Naive thymus-derived CD8-positive, alpha-beta T cell (primary cell): ENCODE measurements around the gene EMILIN1. TPM values are rescaled to one million over a fixed set of nuclear protein-coding genes. Genes with fewer than 3 reads are reported as not detected.
"Not testable (repeated sequence)": the region's sequence is repeated elsewhere in the genome, so short reads cannot be mapped to it uniquely, and the experiment has no call there.

ENCODE experiments used
- ATAC-seq, 2 donors: fragments of 150-1000 bp; cut with Tn5 transposase in 1 of 2; sonication (Bioruptor Pico), chemical (Tn5 transposase) in 1 of 2; 1 replicate in 1 of 2; 2 replicates in 1 of 2; pipeline ENCODE4 v1.10.0; 2021; ENCODE audit warnings: mild to moderate bottlenecking in 2 of 2, moderate library complexity in 2 of 2
- POLR2A ChIA-PET: fragments of 350-600 bp; sonication (Branson Sonifier 250); formaldehyde crosslinking; loops from one replicate; lab custom pipeline; 2021; ENCODE audit warnings: antibody characterized with exemption; lab: Charles Lee
- DNase-seq, 10 donors: peaks; one replicate each; pipeline versions ENCODE4 v3.0.0 to v3.0.0-alpha.2; 2020 to 2022
- H3K27ac Mint-ChIP-seq, 10 donors: one replicate each; pipeline ENCODE4 v1.8.0; 2020 to 2022; ENCODE audit warnings: mild to moderate bottlenecking in 10 of 10, mixed read lengths in 10 of 10, moderate library complexity in 4 of 10, inconsistent platforms in 1 of 10
- H3K27me3 Mint-ChIP-seq, 5 donors: one replicate each; pipeline ENCODE4 v1.8.0; 2021 to 2022; ENCODE audit warnings: mixed read lengths in 5 of 5
- H3K36me3 Mint-ChIP-seq, 3 donors: one replicate each; pipeline ENCODE4 v1.8.0; 2020 to 2022; ENCODE audit warnings: mixed read lengths in 3 of 3, mild to moderate bottlenecking in 2 of 3, inconsistent platforms in 1 of 3
- H3K4me1 Mint-ChIP-seq, 4 donors: one replicate each; pipeline ENCODE4 v1.8.0; 2021 to 2022; ENCODE audit warnings: mixed read lengths in 4 of 4
- H3K4me3 Mint-ChIP-seq, 10 donors: one replicate each; pipeline ENCODE4 v1.8.0; 2020 to 2022; ENCODE audit warnings: mild to moderate bottlenecking in 10 of 10, mixed read lengths in 10 of 10, moderate library complexity in 6 of 10, inconsistent platforms in 1 of 10
- H3K9me3 Mint-ChIP-seq, 9 donors: one replicate each; pipeline ENCODE4 v1.8.0; 2020 to 2022; ENCODE audit warnings: mixed read lengths in 9 of 9, mild to moderate bottlenecking in 3 of 9, inconsistent platforms in 1 of 9, moderate library complexity in 1 of 9
- polyA plus RNA-seq, 3 donors: library from polyadenylated mRNA; unstranded; fragments of 300-500 nt; fragmentation: Illumina TruSeq; gene quantifications; one replicate each; pipeline ENCODE4 v1.2.3, GENCODE V29; 2021
- total RNA-seq, 8 experiments: library from RNA in 2 of 8; stranded (reverse) in 2 of 8; gene quantifications; one replicate each; pipeline ENCODE4 v1.2.3 and lab custom pipeline; 2021 to 2026

The EMILIN1 gene
- total and polyA plus RNA-seq, 5 experiments from 2014 or later: 0.41 to 1.1 (median 0.90) TPM

- ATAC-seq: no peak
- no peak overlapping the region for H3K27ac Mint-ChIP-seq
These were observed 18.9 kb downstream of the EMILIN1 start for GRCh38 chr2:27097341-27097740.

GRCh38 chr2:27099334-27099955, 21.0 kb downstream of the EMILIN1 start:
- ATAC-seq (no peak), DNase-seq (peak in 1 of 10 donors; percentile 50)
- POLR2A ChIA-PET: interaction anchor here (0.5 to 0.6 kb wide), 2 partner anchors 26 to 231 kb away, joined by 3 to 4 read pairs; no protein-coding TSS in a partner anchor
- no peaks in the 10 kb centered on the region for H3K36me3 Mint-ChIP-seq
- no peaks in the 10 kb centered on the region for H3K9me3 Mint-ChIP-seq
- peaks cover 0 to 5% (median 0%) of the 10 kb centered on the region in 5 donors for H3K27me3 Mint-ChIP-seq
- H3K27ac Mint-ChIP-seq: no peak overlapping the region
- no peak overlapping the region for H3K4me3 Mint-ChIP-seq
- peaks cover 3 to 17% (median 12%) of the 10 kb centered on the region in 4 donors for H3K4me1 Mint-ChIP-seq

More at GRCh38 chr2:27097341-27097740, 18.9 kb downstream of the EMILIN1 start:
- DNase-seq: peak in 1 of 10 donors; percentile 57
- POLR2A ChIA-PET: no interaction called here
- H3K9me3 Mint-ChIP-seq: no peaks in the 10 kb centered on the region
- no peaks in the 10 kb centered on the region for H3K36me3 Mint-ChIP-seq
- peaks cover 3 to 17% (median 12%) of the 10 kb centered on the region in 4 donors for H3K4me1 Mint-ChIP-seq
- peak overlapping the region in 1 of 10 donors; percentile 19 for H3K4me3 Mint-ChIP-seq
- no peaks in the 10 kb centered on the region for H3K27me3 Mint-ChIP-seq

- H3K4me1 Mint-ChIP-seq: peaks cover 4 to 17% (median 12%) of the 10 kb centered on the region in 4 donors
- H3K9me3 Mint-ChIP-seq: no peaks in the 10 kb centered on the region
- H3K4me3 Mint-ChIP-seq: no peak overlapping the region
- H3K27me3 Mint-ChIP-seq: peaks cover 0 to 7% (median 2%) of the 10 kb centered on the region in 5 donors
- H3K36me3 Mint-ChIP-seq: no peaks in the 10 kb centered on the region
- ATAC-seq: no peak
- POLR2A ChIA-PET: interaction anchor here (0.6 kb wide), 2 partner anchors 16 to 230 kb away, joined by 4 to 5 read pairs; no protein-coding TSS in a partner anchor
- no peak overlapping the region for H3K27ac Mint-ChIP-seq
- DNase-seq: peak in 1 of 10 donors; percentile 50
These were observed 21.6 kb downstream of the EMILIN1 start for GRCh38 chr2:27100036-27100435.

GRCh38 chr2:27102329-27102728, 23.9 kb downstream of the EMILIN1 start:
- H3K27ac Mint-ChIP-seq: peak overlapping the region in 1 of 10 donors; percentile 84
- ATAC-seq: no peak
- no peak overlapping the region for H3K4me3 Mint-ChIP-seq
- peaks cover 0 to 15% (median 6%) of the 10 kb centered on the region in 5 donors for H3K27me3 Mint-ChIP-seq
- no peaks in the 10 kb centered on the region for H3K9me3 Mint-ChIP-seq
- DNase-seq: no peak
- H3K36me3 Mint-ChIP-seq: no peaks in the 10 kb centered on the region
- H3K4me1 Mint-ChIP-seq: peaks cover 0 to 2% (median 0%) of the 10 kb centered on the region in 4 donors
- POLR2A ChIA-PET: interaction anchor here (0.5 to 1.2 kb wide), 2 partner anchors 10 to 16 kb away, joined by 3 read pairs; partner anchors contain the start of gene KHK

GRCh38 chr2:27105981-27106380, 27.6 kb downstream of the EMILIN1 start:
- Mint-ChIP-seq H3K27ac (no peak overlapping the region), H3K9me3 (no peaks in the 10 kb centered on the region), H3K36me3 (no peaks in the 10 kb centered on the region), H3K4me1 (peaks cover 0 to 5% (median under 1%) of the 10 kb centered on the region in 4 donors), H3K27me3 (peaks cover 0 to 20% (median 7%) of the 10 kb centered on the region in 5 donors), H3K4me3 (no peak overlapping the region)
- POLR2A ChIA-PET: no interaction called here
- no peak for DNase-seq
- no peak for ATAC-seq

- H3K27me3 Mint-ChIP-seq: peaks cover 0 to 20% (median 7%) of the 10 kb centered on the region in 5 donors
- ATAC-seq (no peak), DNase-seq (no peak)
- no peak overlapping the region for H3K4me3 Mint-ChIP-seq
- no peak overlapping the region for H3K27ac Mint-ChIP-seq
- no peaks in the 10 kb centered on the region for H3K36me3 Mint-ChIP-seq
- H3K9me3 Mint-ChIP-seq: no peaks in the 10 kb centered on the region
- peaks cover 0 to 5% (median under 1%) of the 10 kb centered on the region in 4 donors for H3K4me1 Mint-ChIP-seq
- POLR2A ChIA-PET: no interaction called here
These were observed 29.8 kb downstream of the EMILIN1 start for GRCh38 chr2:27108221-27108620.

- H3K4me3 Mint-ChIP-seq: no peak overlapping the region
- H3K9me3 Mint-ChIP-seq: no peaks in the 10 kb centered on the region
- H3K27me3 Mint-ChIP-seq: peaks cover 0 to 20% (median 5%) of the 10 kb centered on the region in 5 donors
- no peaks in the 10 kb centered on the region for H3K36me3 Mint-ChIP-seq
- no peak for DNase-seq
- peaks cover 0 to 5% (median under 1%) of the 10 kb centered on the region in 4 donors for H3K4me1 Mint-ChIP-seq
- ATAC-seq: no peak
- H3K27ac Mint-ChIP-seq: no peak overlapping the region
- POLR2A ChIA-PET: no interaction called here
These were observed 30.7 kb downstream of the EMILIN1 start for GRCh38 chr2:27109083-27109482.

GRCh38 chr2:27110603-27111352, 32.4 kb downstream of the EMILIN1 start:
- POLR2A ChIA-PET: interaction anchor here (0.5 to 0.7 kb wide), 2 partner anchors 24 to 51 kb away, joined by 3 to 4 read pairs; partner anchors contain the start of gene PREB
- Mint-ChIP-seq H3K27ac (peak overlapping the region in 1 of 10 donors; percentile 63), H3K27me3 (peaks cover 0 to 11% (median 5%) of the 10 kb centered on the region in 5 donors), H3K4me3 (peak overlapping the region in 2 of 10 donors; percentile 13 to 65)
- H3K36me3 Mint-ChIP-seq, H3K4me1 Mint-ChIP-seq, H3K9me3 Mint-ChIP-seq, ATAC-seq: not testable (repeated sequence)
- DNase-seq: peak in 1 of 10 donors; percentile 8

- not testable (repeated sequence) for H3K36me3 Mint-ChIP-seq, ATAC-seq, H3K4me1 Mint-ChIP-seq, H3K27me3 Mint-ChIP-seq, H3K4me3 Mint-ChIP-seq, H3K9me3 Mint-ChIP-seq, H3K27ac Mint-ChIP-seq
- peak in 1 of 10 donors; percentile 53 for DNase-seq
- POLR2A ChIA-PET: interaction anchor here (0.5 to 0.7 kb wide), 2 partner anchors 23 to 50 kb away, joined by 3 to 4 read pairs; partner anchors contain the start of gene PREB
These were observed 33.1 kb downstream of the EMILIN1 start for GRCh38 chr2:27111392-27112078.

GRCh38 chr2:27115519-27115918, 37.1 kb downstream of the EMILIN1 start:
- Mint-ChIP-seq H3K4me1 (peaks cover 0 to 16% (median 4%) of the 10 kb centered on the region in 4 donors), H3K9me3 (peaks cover 0 to 2% (median 0%) of the 10 kb centered on the region in 9 donors), H3K27me3 (peaks cover 8 to 25% (median 17%) of the 10 kb centered on the region in 5 donors), H3K4me3 (no peak overlapping the region), H3K27ac (no peak overlapping the region), H3K36me3 (no peaks in the 10 kb centered on the region)
- DNase-seq (no peak), ATAC-seq (no peak)
- POLR2A ChIA-PET: interaction anchor here (0.7 kb wide), 1 partner anchor 15 kb away, joined by 5 read pairs; no protein-coding TSS in a partner anchor

GRCh38 chr2:27117995-27118524, 39.6 kb downstream of the EMILIN1 start:
- Mint-ChIP-seq H3K4me3 (peak overlapping the region; percentile 13 to 67 (median 34)), H3K27me3 (peaks cover 8 to 25% (median 17%) of the 10 kb centered on the region in 5 donors), H3K36me3 (no peaks in the 10 kb centered on the region), H3K4me1 (peaks cover 6 to 20% (median 13%) of the 10 kb centered on the region in 4 donors), H3K27ac (no peak overlapping the region), H3K9me3 (peaks cover 0 to 2% (median 0%) of the 10 kb centered on the region in 9 donors)
- POLR2A ChIA-PET: interaction anchor here (1.2 kb wide), 1 partner anchor 16 kb away, joined by 4 read pairs; the partner anchor contains the start of gene PREB
- no peak for ATAC-seq
- DNase-seq: no peak
